ENCODE measurements around the gene IQSEC1. TPM values are rescaled to one million over a fixed set of nuclear protein-coding genes. Genes with fewer than 3 reads are reported as not detected.

Gene IQSEC1
- total and polyA plus RNA-seq, 2 donors (not counting 3 experiments of a cell fraction or from before 2014, with no cell fraction given): 5.2 to 18.0 TPM

DNA sequence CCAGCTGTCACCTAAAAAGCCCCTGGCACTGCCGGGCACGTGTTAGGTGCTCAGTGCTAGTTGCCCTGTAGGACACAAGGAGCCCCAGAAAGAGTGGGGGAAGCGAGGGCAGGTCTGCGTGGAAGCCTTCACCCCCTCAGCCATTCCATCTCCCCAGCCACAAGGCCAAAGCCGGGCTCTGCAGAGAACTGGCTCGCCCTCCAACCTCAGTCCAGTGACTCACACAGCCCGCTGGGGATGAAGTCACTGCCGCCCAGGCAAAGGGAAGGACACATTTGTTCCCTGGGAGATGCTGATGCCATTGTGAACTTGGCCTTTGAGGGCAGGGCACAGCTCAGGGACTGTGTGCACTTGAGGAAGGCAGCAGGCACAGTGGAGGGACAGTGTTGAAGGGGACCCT is 48.1 kb downstream of the IQSEC1 start:
- DNase-seq (ENCODE audit: low read depth, low spot score) (no peak), FAIRE-seq (no peak)
- no peaks in the 10 kb centered on the region for H3K27me3 ChIP-seq (ENCODE audit: control insufficient read depth in 2 of 2, insufficient read depth in 2 of 2, low read length in 2 of 2)
- H2AFZ ChIP-seq (ENCODE audit: low read depth, low read length): no peak overlapping the region
- H3K4me1 ChIP-seq (ENCODE audit: control insufficient read depth, extremely low read depth, insufficient read depth, low read length): no peaks in the 10 kb centered on the region
- POLR2A ChIA-PET: no interaction called here
- no peak overlapping the region for H3K9ac ChIP-seq (replicated peaks; ENCODE audit: extremely low read depth, insufficient read depth, low read length)
- BruUV-seq (replicated peaks): no TSS peak
- dilution Hi-C loops (cut with MboI; ENCODE audit: extremely low pct_ligation_motif_present, low sequenced_read_pairs): no loop called here
- H3K27ac ChIP-seq (ENCODE audit: insufficient read depth, low read depth, low read length): no peak overlapping the region
- no peak overlapping the region for H3K4me2 ChIP-seq (ENCODE audit: insufficient read depth, low read length)
- H4K20me1 ChIP-seq (replicated peaks; ENCODE audit: control insufficient read depth, extremely low read depth, insufficient read depth, low read length): no peaks in the 10 kb centered on the region
- H3K4me3 ChIP-seq (replicated peaks in 1 of 3; ENCODE audit: insufficient read depth in 1 of 3, low read depth in 1 of 3, low read length in 3 of 3): no peak overlapping the region
- no peaks in the 10 kb centered on the region for H3K36me3 ChIP-seq (ENCODE audit: control insufficient read depth in 2 of 2, extremely low read depth in 1 of 2, insufficient read depth in 2 of 2, low read length in 2 of 2)
- intact Hi-C loops (cut with micrococcal nuclease): no loop called here
- H3K79me2 ChIP-seq (ENCODE audit: control insufficient read depth, insufficient read depth, low read length): no peaks in the 10 kb centered on the region
- TF ChIP-seq JUN (IDR thresholded peaks at IDR 0.05; ENCODE audit: borderline replicate concordance, insufficient read depth, insufficient read length, low read depth) (no peak), MAX (IDR thresholded peaks at IDR 0.05; ENCODE audit: insufficient read depth, insufficient read length) (no peak), POLR2A (IDR thresholded peaks at IDR 0.05; ENCODE audit: low read depth, low read length) (no peak), GATA2 (IDR thresholded peaks at IDR 0.05; ENCODE audit: insufficient read depth, insufficient read length, low read depth, low read length) (no peak), FOS (IDR thresholded peaks at IDR 0.05; ENCODE audit: borderline replicate concordance, insufficient read depth, low read length) (no peak), MYC (IDR thresholded peaks at IDR 0.05; ENCODE audit: low read depth, low read length) (no peak), POLR2AphosphoS5 (IDR thresholded peaks at IDR 0.05; ENCODE audit: insufficient read depth, low read depth, low read length) (no peak), EZH2 (IDR thresholded peaks at IDR 0.05; ENCODE audit: borderline replicate concordance, low read depth, low read length, severe bottlenecking) (no peak)
- TF ChIP-seq, protein P1, sequence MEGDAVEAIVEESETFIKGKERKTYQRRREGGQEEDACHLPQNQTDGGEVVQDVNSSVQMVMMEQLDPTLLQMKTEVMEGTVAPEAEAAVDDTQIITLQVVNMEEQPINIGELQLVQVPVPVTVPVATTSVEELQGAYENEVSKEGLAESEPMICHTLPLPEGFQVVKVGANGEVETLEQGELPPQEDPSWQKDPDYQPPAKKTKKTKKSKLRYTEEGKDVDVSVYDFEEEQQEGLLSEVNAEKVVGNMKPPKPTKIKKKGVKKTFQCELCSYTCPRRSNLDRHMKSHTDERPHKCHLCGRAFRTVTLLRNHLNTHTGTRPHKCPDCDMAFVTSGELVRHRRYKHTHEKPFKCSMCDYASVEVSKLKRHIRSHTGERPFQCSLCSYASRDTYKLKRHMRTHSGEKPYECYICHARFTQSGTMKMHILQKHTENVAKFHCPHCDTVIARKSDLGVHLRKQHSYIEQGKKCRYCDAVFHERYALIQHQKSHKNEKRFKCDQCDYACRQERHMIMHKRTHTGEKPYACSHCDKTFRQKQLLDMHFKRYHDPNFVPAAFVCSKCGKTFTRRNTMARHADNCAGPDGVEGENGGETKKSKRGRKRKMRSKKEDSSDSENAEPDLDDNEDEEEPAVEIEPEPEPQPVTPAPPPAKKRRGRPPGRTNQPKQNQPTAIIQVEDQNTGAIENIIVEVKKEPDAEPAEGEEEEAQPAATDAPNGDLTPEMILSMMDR (IDR thresholded peaks at IDR 0.05; ENCODE audit: extremely low read depth in 1 of 2, insufficient read depth in 1 of 2, low read depth in 1 of 2, low read length in 2 of 2): no peak
- H3K9me1 ChIP-seq (replicated peaks; ENCODE audit: control insufficient read depth, extremely low read depth, insufficient read depth, low read length): no peaks in the 10 kb centered on the region
- no peaks in the 10 kb centered on the region for H3K9me3 ChIP-seq (replicated peaks; ENCODE audit: control insufficient read depth, insufficient read depth, low read length)
- CTCF ChIA-PET: interaction anchor here (1.1 kb wide), 1 partner anchor 25 kb away, joined by 3 read pairs; no protein-coding TSS in a partner anchor
